OCI-LY7 (cell line): ENCODE measurements around the gene BNIP3.

Experiments used
- CTCF ChIP-seq: fragments of 200-600 bp; sonication (generic); conservative IDR thresholded peaks from 2 replicates; pipeline ENCODE4 v1.5.1; 2014; ENCODE audit warnings: mild to moderate bottlenecking, antibody characterized with exemption, low read length, moderate library complexity, mixed read lengths
- EZH2phosphoT487 ChIP-seq: fragments of 200-600 bp; sonication (generic); IDR thresholded peaks from 2 replicates; pipeline ENCODE4 v1.6.1; 2018; ENCODE audit warnings: low read depth, borderline replicate concordance, mild to moderate bottlenecking, mixed run types, antibody characterized with exemption, low read length, moderate library complexity, mixed read lengths

DNA sequence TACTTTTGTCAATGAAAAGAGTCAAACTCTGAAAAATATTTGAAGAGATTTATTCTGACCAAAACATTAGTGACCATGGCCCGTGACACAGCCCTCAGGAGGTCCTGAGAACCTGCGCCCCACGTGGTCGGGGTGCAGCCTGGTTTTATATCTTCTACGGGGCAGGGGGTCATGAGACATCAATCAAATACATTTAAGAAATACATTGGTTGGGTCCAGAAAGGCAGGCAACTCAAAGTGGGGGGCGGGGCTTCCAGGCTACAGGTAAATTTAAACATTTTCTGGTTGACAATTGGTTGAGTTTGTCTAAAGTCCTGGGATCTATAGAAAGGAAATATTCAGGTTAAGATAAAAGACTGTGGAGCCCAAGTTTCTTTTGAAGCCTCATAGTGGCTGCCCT, 34.8 kb upstream of the BNIP3 start:
- TF ChIP-seq CTCF (no peak), EZH2phosphoT487 (no peak)
